Astrocyte (in vitro differentiated cells and primary cell): ENCODE data around the gene PAFAH2. TPM values are rescaled to one million over a fixed set of nuclear protein-coding genes. Genes with fewer than 3 reads are reported as not detected.
A peak's percentile ranks its signal among the peaks of the same experiment; 100 is the strongest.

ENCODE experiments used
- DNase-seq: peaks from one replicate; pipeline ENCODE4 v3.0.0-alpha.2; 2010; ENCODE audit warnings: low read depth
- FAIRE-seq: peaks from 2 replicates; lab custom pipeline; 2011; peaks lifted over from hg19 to GRCh38; lab: Jason Lieb, UNC
- H2AFZ ChIP-seq: 2 replicates; pipeline ENCODE4 v1.6.0; 2012; ENCODE audit warnings: low read depth, low read length, inconsistent platforms
- H3K27ac ChIP-seq: 2 replicates; pipeline ENCODE4 v1.5.1; 2011; ENCODE audit warnings: low read depth, low read length, inconsistent platforms
- H3K27me3 ChIP-seq: 2 replicates; pipeline ENCODE4 v1.6.0; 2011; ENCODE audit warnings: low read length, inconsistent platforms; ENCODE audit not compliant: insufficient read depth
- H3K36me3 ChIP-seq: 2 replicates; pipeline ENCODE4 v1.5.1; 2011; ENCODE audit warnings: low read length, inconsistent platforms; ENCODE audit not compliant: insufficient read depth
- H3K4me1 ChIP-seq: 2 replicates; pipeline ENCODE4 v1.5.1; 2011; ENCODE audit warnings: low read length, inconsistent platforms; ENCODE audit not compliant: insufficient read depth
- H3K4me2 ChIP-seq: 2 replicates; pipeline ENCODE4 v1.6.0; 2012; ENCODE audit warnings: low read length, inconsistent platforms
- H3K4me3 ChIP-seq: 2 replicates; pipeline ENCODE4 v1.5.1; 2011; ENCODE audit warnings: low read depth, mild to moderate bottlenecking, low read length, inconsistent platforms; ENCODE audit not compliant: insufficient read depth
- H3K79me2 ChIP-seq: 2 replicates; pipeline ENCODE4 v1.6.0; 2012; ENCODE audit warnings: mild to moderate bottlenecking, low read length, inconsistent platforms; ENCODE audit not compliant: insufficient read depth
- H3K9ac ChIP-seq: 2 replicates; pipeline ENCODE4 v1.6.0; 2012; ENCODE audit warnings: mild to moderate bottlenecking, low read length, inconsistent platforms
- H3K9me3 ChIP-seq: 2 replicates; pipeline ENCODE4 v1.5.1; 2012; ENCODE audit warnings: low read depth, mild to moderate bottlenecking, low read length, inconsistent platforms; ENCODE audit not compliant: insufficient read depth
- H4K20me1 ChIP-seq: 2 replicates; pipeline ENCODE4 v1.6.0; 2012; ENCODE audit warnings: low read length, inconsistent platforms; ENCODE audit not compliant: insufficient read depth
- H3K27ac Mint-ChIP-seq: one replicate; pipeline ENCODE4 v1.8.0; 2021; ENCODE audit warnings: mild to moderate bottlenecking, mixed read lengths; ENCODE audit not compliant: unreplicated experiment
- H3K27me3 Mint-ChIP-seq: one replicate; pipeline ENCODE4 v1.8.0; 2021; ENCODE audit warnings: low read depth, mixed read lengths; ENCODE audit not compliant: unreplicated experiment
- H3K36me3 Mint-ChIP-seq: one replicate; pipeline ENCODE4 v1.8.0; 2021; ENCODE audit warnings: low read depth, mixed read lengths; ENCODE audit not compliant: unreplicated experiment
- H3K4me1 Mint-ChIP-seq: one replicate; pipeline ENCODE4 v1.8.0; 2021; ENCODE audit warnings: low read depth, mixed read lengths; ENCODE audit not compliant: unreplicated experiment
- H3K4me3 Mint-ChIP-seq: one replicate; pipeline ENCODE4 v1.8.0; 2021; ENCODE audit warnings: mild to moderate bottlenecking, moderate library complexity, mixed read lengths; ENCODE audit not compliant: unreplicated experiment
- H3K9me3 Mint-ChIP-seq: one replicate; pipeline ENCODE4 v1.8.0; 2021; ENCODE audit warnings: mild to moderate bottlenecking, mixed read lengths; ENCODE audit not compliant: unreplicated experiment
- CTCF ChIP-seq: IDR thresholded peaks from 2 replicates; pipeline ENCODE4 v1.5.1; 2011; ENCODE audit warnings: low read depth, mild to moderate bottlenecking, inconsistent platforms, low read length, moderate library complexity; ENCODE audit not compliant: insufficient read depth
- EZH2 ChIP-seq: IDR thresholded peaks from 2 replicates; pipeline ENCODE4 v1.6.1; 2012; ENCODE audit warnings: mild to moderate bottlenecking, low read length, inconsistent platforms; ENCODE audit not compliant: insufficient read depth
- total RNA-seq: library from RNA; stranded (reverse); gene quantifications from 2 replicates; pipeline ENCODE4 v1.2.1, GENCODE V29; 2021

PAFAH2 gene
- total RNA-seq, 1 donor from 2014 or later = 14.1 TPM

- Mint-ChIP-seq H3K36me3 (no peaks in the 10 kb centered on the region), H3K4me3 (no peak overlapping the region), H3K27ac (peak overlapping the region; percentile 87), H3K4me1 (peaks cover 44% of the 10 kb centered on the region), H3K27me3 (no peaks in the 10 kb centered on the region), H3K9me3 (no peaks in the 10 kb centered on the region)
- Histone ChIP-seq H3K36me3 (no peaks in the 10 kb centered on the region), H4K20me1 (no peaks in the 10 kb centered on the region), H3K27ac (peak overlapping the region; percentile 36), H3K4me1 (peaks cover 57% of the 10 kb centered on the region), H3K27me3 (no peaks in the 10 kb centered on the region), H3K79me2 (peaks cover 3% of the 10 kb centered on the region), H3K4me2 (peak overlapping the region; percentile 58), H2AFZ (peak overlapping the region; percentile 42), H3K4me3 (no peak overlapping the region), H3K9ac (peak overlapping the region; percentile 44), H3K9me3 (no peaks in the 10 kb centered on the region)
- no peak for FAIRE-seq
- TF ChIP-seq CTCF (no peak), EZH2 (no peak)
- DNase-seq = peak; percentile 36
Observed at GRCh38 chr1:26016953-26017545, 19.2 kb upstream of the PAFAH2 start.

DNA sequence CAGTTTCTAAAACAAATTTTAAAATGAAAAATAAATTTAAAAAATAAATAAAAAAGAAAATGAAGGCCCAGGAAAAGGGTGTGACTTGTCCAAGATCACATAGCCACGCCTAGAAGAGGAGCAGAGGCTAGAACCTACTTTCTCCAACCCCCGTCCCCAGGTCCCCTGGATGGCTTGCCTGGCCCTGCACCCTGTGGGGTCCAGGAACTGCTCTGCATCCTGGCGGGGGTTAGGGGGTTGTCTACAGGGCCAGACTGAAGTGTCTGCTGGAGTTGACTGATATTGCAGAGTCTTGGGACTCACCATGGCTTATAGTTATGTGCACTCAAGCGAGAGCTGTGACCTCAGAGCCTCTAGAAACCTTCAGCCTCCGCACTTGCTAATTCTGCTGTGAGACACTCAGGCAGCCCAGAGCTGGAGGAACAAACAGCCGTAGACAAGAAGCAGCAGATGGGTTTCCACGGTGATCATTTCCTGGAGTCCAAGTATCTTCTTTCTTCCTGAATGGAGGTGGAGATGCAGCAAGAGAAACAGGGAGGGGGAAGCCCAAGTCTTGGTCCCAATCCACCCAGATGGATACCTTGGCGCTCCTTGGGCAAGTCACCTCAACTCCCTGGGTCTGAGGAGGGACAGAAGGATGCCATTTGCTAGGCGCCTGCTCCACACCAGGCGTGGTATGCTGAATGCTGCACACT, 18.5 kb upstream of the PAFAH2 start:
- Mint-ChIP-seq H3K27me3 (no peaks in the 10 kb centered on the region), H3K4me3 (no peak overlapping the region), H3K36me3 (no peaks in the 10 kb centered on the region), H3K27ac (peak overlapping the region; percentile 87), H3K4me1 (peaks cover 40% of the 10 kb centered on the region), H3K9me3 (no peaks in the 10 kb centered on the region)
- H3K9me3 ChIP-seq = no peaks in the 10 kb centered on the region
- peak overlapping the region; percentile 42 for H2AFZ ChIP-seq
- H3K79me2 ChIP-seq = no peaks in the 10 kb centered on the region
- H3K36me3 ChIP-seq = no peaks in the 10 kb centered on the region
- FAIRE-seq = no peak
- H4K20me1 ChIP-seq = no peaks in the 10 kb centered on the region
- DNase-seq = peak; percentile 57
- H3K4me2 ChIP-seq = peak overlapping the region; percentile 58
- H3K27ac ChIP-seq = no peak overlapping the region
- no peaks in the 10 kb centered on the region for H3K27me3 ChIP-seq
- no peak overlapping the region for H3K9ac ChIP-seq
- no peak for TF ChIP-seq EZH2
- TF ChIP-seq CTCF = no peak
- no peak overlapping the region for H3K4me3 ChIP-seq
- H3K4me1 ChIP-seq = peaks cover 51% of the 10 kb centered on the region

DNA sequence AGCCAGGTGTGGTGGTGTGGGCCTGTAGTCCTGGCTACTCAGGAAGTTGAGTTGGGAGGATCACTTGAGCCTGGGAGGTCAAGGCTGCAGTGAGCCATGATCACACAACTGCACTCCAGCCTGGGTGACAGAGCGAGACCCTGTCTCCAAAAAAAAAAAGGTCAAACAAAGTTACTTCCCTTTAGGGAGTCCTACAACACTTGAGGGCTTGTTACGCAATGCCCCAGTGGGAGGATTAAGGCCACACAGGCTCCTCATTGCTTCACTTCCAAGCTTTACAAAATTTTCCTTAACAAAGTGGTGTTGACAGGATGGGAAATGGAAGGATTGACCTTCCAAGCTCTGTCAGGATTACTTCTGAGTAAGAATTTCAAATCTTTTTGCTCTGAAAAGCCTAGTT, 17.5 kb upstream of the PAFAH2 start:
- no peaks in the 10 kb centered on the region for H3K79me2 ChIP-seq
- peaks cover 40% of the 10 kb centered on the region for H3K4me1 ChIP-seq
- TF ChIP-seq EZH2 (no peak), CTCF (no peak)
- H3K36me3 ChIP-seq = no peaks in the 10 kb centered on the region
- no peak overlapping the region for H2AFZ ChIP-seq
- peaks cover 39% of the 10 kb centered on the region for H3K4me1 Mint-ChIP-seq
- no peak overlapping the region for H3K4me3 Mint-ChIP-seq
- FAIRE-seq = no peak
- H3K27me3 Mint-ChIP-seq = no peaks in the 10 kb centered on the region
- no peak overlapping the region for H3K27ac ChIP-seq
- H4K20me1 ChIP-seq = no peaks in the 10 kb centered on the region
- no peak overlapping the region for H3K9ac ChIP-seq
- no peaks in the 10 kb centered on the region for H3K9me3 Mint-ChIP-seq
- no peaks in the 10 kb centered on the region for H3K36me3 Mint-ChIP-seq
- no peaks in the 10 kb centered on the region for H3K9me3 ChIP-seq
- H3K27ac Mint-ChIP-seq = no peak overlapping the region
- DNase-seq = no peak
- no peak overlapping the region for H3K4me2 ChIP-seq
- H3K4me3 ChIP-seq = no peak overlapping the region
- no peaks in the 10 kb centered on the region for H3K27me3 ChIP-seq
